GM10847 (cell line): ENCODE results near the gene PIGQ.

Experiments
- POLR2A ChIP-seq: IDR thresholded peaks from 2 replicates; pipeline ENCODE4 v1.6.1; 2011; ENCODE audit not compliant: insufficient read length; ENCODE audit errors: extremely low read depth

The PIGQ gene

DNA sequence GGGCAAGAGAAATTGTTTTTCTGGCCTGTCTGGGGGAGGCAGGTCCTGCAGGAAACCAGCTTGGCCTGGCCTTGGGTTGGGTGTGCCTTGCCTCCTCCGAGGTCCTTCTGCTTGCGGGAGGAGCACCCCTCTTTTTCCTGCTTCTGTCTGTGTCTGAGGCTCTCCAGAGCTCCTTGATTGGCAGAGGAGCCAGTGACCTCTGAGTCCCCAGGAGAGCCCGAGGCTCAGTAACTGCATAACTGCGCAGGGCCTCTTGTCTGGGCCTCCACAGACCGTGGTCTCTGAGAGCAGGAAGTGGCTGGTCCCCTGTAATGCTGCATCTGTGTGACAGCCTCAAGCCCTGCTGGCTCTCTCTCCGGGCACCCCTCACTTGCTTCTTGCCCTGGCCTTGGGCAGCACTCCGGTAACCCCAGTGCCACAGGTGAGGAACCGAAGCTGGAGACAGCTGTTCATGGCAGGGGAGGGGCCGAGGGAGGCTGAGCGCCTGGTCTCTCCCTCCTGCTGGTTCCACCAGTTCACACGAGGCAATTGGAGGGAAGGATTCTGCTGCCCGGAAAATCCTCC lies 40.7 kb upstream of the PIGQ start:
- no peak for TF ChIP-seq POLR2A

DNA sequence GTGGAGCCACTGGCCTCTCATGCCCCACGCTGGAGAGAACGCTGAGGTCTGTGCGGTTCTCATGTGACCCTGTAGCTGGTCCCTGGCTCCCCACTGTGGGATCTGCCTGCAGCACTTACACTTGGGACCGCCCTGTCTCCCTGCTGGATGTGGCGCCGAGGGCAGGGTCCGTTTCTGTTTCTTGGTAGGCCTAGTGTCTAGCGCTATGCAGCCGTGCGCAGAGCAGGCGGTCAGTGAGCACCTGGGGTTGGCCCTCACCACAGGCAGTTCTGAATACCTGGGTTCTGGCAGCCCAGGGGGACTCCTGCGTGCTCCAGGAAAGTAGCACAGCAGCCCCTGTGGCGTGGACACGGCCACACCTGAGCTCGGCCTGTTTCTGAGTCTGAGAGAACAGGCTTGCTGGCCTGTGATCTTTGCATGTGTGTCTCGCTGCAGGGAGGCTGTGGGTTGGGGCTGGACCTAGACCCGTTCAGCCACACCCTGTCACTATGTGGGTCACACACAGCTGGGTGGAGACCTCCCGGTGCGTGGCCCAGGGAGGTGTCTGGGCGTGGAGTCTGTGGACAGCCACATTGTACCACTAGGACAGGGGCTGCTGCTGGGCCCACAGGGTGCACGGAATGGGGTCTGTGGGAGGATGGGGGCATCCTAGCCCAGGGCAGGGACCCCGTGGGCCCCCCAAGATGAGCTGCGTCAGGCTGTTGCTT lies 39.5 kb upstream of the PIGQ start:
- no peak for TF ChIP-seq POLR2A

DNA sequence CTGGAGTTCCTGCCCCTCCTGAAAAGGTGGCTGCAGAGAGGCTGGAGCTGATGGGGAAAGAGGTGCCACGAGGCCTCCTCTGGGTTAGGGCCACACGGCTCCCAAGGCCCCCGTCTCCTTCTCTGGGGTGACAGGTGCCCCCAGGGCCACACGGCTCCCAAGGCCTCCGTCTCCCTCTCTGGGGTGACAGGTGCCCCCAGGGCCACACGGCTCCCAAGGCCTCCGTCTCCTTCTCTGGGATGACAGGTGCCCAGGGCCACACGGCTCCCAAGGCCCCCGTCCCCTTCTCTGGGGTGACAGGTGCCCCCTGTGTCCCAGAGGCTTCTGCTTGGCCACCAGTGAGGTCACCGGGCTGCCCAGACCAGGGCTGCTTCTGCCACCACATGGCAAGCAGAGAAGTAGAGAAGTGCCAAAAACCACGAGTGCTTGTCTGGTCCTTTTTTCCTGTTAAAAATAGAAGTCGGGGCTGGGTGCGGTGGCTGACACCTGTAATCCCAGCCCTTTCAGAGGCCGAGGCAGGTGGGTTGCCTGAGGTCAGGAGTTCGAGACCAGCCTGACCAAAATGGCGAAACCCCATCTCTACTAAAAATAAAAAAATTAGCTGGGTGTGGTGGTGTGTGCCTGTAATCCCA lies 38.2 kb upstream of the PIGQ start:
- no peak for TF ChIP-seq POLR2A

DNA sequence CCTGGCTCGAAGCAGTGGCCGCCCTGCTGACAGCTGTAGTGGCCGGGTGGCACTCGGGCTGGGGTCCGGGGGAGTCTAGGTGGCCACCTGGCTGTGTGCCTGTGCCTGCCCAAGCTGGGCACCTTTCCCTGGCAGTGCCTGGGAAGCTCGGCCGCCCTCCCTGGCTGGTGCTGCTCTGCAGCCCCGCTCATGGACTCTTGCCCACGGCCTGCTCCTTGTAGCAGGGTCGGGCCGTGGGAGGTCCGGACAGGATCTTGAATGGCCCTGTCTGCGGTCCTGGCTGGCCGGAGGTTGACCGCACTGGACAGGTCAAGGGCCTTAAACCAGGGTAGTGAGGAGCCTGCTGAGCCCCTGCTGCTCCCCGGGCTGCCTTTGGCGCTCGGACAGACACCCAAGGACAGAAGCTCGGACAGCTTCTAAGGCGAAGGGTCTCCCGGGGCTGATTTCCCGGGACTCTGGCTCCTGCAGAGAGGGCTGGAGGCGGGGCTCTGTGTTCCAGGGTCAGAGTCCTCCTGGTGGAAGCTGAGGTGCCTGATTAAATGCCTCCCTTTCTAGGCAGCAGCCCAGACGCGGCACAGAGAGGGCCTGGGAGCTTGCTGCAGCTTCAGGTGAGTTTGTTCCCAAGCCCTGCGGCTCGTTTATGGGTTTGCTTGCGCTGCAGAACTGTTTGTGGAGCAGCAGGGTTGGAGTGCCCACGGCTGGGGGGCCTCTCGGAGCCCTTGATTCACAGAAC lies 36.2 kb upstream of the PIGQ start:
- no peak for TF ChIP-seq POLR2A

DNA sequence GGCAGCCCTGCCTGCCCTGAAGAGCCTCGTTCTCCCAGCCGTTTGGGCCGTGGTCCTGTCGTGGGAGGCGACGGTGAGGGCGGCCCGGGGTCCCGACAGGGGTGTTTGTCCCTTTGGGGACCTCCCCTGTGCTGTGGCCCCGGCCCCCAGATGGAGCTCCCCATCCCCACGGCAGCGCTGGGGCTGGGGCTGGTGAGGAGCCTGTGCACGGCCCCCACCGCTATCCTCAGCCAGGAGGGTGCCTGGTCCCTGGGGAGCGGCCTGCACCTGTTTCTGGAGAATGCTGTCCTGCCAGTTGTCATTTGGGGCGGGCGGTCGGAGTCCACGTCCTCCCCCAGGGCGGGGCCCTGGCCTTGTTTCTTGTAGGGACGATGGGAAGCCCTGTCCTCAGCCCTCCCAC lies 35.6 kb upstream of the PIGQ start:
- TF ChIP-seq POLR2A: no peak

DNA sequence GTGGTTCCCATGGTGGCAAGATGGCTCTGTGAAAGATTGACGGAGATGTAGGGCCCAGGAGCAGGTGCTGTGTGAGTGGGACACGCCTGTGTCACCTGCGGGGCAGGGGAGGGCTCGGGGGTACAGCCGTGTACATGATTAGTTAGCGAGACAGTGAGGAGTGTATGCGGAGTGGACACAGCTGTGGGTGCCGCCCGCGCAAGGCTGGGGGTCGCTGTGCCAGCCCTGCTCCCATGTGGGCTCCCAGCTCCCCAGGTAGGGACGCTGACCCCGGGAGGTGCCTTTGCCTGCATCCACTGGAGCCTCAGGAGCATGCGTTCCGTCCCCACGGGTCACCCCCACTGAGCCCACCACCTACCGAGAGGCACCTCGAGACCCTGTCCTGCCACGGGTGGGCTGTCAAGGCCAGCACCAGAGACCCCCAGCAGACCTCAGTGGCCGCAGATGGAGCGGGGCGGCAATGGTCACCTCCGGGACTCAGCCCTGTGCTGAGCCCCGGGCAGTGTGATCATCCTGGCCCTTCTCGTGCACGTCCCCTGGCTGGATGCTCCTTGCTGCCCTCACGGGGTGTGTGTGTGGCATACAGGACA lies 34.8 kb upstream of the PIGQ start:
- TF ChIP-seq POLR2A: no peak

DNA sequence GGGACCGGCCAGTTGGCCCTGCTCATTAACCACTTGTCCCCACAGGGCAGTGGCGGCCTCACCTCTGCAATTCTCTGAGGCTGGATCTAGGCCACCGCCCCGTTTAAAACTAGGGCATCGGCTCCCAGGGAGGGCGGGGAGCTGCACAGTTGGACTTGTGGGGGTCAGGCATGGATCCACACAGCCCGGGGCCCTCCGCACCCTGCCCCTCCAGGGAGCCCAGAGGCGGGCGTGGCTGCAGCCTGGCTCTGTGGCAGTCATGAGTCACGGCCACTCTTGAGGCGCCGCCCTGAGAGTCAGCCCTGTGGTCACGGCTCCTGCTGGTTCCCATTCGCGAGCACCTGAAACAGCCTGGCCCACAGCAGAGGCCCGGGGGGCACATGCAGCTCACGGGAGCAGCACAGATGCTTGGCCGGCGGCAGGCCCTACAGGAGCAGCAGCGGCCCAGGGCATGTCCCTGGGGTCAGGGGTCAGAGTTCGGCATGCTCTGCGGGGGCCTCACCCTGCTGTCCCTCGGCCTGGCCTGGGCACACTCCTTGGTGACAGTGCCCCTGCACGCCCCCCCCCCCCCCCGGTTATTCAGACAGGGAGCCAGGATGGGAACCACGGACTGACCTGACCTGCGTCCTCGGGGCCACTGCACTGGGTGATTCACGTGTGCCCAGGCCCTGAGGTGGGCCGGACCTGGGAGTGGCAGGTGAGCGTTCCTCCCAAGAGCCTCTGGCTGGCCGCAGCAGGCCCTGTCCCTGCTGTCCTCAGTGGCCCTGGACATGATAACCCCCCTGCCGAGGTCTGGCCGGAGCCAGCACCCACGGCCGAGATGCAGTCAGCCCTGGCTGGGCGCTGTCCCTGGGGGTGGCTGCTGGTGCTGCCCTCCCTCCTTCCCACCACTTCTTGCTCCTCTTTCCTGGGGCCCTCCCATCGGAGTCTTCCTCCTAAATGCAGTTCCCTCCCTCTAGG lies 34.0 kb upstream of the PIGQ start:
- TF ChIP-seq POLR2A: no peak

DNA sequence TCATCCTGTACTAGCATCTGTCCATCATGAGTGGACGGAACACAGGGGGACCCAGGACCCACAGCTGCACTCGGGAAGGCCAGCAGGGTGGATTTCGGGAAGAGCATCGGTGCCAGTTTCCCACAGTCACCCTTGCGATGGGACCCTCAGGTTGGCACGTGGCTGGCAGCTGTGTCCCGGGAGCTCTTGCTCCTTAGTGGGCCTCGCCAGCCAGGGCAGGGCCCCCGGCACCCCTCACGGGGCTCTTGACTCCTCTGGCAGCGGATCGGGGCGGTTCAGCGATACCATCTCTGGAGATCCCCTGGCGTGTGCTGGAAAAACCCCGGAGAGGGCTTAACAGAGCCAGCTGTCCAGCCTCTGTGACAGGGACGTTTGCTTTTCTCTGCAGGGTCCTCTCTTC lies 33.0 kb upstream of the PIGQ start:
- TF ChIP-seq POLR2A: no peak

DNA sequence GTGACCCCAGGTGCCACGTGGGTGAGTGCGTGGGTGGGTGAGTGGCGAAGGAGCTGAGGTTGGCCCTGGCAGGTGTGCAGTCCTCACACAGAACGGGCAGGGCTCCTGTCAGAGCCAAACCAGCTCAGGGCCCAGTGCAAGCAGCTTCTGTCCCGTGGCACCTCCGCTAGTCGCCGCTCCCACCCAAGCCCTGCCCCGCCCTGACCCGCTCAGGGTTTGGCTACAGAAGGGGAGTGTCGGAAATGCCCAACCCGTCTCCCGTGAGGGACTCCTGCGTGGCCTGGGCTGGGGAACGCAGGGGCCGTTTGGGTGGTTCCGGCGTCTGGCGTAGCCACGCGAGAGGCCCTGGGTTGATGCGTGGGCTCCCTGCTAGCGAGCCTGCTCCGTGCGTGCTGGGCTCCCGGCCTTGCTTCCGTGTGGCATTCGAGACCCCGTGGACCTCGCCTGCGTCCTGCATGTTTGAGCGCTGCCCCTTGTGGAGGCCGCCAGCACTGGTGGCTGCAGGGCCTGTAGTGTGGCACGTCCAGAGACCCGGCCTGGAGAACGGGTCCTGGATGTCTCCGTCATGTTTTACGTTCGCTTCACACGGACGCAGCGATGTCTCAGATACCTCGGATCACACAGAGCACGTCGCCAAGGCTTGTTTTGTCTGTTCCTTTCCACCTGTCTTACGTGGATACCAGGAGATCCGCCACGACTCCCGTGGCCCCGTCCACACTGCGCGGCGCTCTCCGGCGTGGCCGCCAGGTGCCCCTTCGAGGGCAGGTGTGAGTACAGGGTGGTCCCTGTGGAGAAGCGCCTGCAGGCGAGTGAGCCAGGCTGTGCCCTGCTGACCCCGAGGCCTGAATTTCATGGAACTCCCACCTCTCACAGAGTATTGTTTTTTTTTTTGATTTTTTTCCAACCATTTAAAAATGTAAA lies 32.1 kb upstream of the PIGQ start:
- no peak for TF ChIP-seq POLR2A

DNA sequence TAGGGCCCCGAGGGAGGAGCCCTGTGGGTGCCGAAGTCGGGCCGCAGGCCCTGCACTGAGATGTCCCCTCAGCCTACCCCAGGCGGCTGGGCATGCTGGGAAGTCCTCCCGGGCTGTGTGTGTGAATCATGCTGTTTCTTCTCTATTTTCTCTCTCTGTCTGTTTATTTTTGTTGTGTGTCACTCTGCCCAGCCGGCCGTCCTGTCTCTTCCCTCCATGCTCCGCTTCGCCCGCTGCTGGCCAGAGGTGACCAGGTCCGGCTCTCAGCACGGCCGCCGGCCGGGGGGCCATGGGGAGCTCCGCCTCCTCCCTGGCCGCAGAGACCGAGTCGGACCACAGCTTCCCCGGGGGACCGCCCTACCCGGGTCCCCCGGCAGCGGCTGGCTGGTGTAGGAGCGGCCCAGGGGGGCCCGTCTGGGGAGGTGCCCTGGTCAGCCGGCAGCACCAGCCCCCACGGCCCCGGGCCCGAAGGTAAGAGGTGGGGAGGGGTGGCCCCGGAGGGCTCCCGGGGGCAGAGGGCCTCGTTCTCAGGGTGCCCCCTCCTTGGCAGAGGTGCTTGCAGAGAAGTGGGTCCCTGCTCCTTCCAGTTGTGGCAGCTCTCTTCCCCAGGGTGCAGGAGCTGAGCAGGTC lies 29.8 kb upstream of the PIGQ start:
- no peak for TF ChIP-seq POLR2A

DNA sequence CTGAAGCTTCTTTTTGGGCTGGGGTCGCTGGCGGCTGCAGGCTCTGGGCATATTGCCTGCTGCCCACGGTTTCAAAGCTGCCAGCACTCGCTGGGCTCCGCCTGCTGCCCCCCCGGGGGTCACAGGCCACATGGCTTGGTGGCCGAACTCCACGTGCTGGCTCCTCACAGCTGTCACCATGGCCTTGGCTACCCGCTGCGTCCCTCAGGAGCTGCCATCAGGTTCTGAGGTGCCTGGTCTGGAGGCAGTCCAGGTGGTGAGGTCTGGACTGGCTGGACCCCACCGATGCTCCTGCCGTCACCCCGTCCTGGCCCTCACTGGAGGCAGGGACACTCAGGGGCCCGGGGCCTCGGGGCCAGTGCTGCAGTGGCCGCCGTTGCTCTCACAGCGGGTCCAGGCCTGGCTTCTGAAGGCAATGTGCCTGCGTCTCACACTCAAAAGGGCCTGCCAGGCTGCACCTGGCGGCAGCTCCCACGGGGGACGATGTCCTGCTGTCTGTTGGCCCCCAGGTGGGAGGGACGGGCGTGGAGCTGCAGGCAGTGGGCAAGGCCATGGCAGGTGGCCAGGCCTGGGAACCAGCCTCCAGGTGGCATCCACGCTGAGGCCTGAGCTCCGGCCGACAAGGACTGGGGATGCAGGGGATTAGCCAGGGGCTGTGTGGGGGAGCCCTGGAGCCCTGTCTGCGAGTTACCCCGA lies 29.0 kb upstream of the PIGQ start:
- no peak for TF ChIP-seq POLR2A
